HepG2 (cell line): Measurements from ENCODE around the gene XK. TPM values are rescaled to one million over a fixed set of nuclear protein-coding genes. Genes with fewer than 3 reads are reported as not detected.

Experiments
- ATAC-seq: fragments of 200-7000 bp; cut with Tn5 transposase; 3 replicates; pipeline ENCODE4 v1.9.1; 2020; ENCODE audit warnings: mild to moderate bottlenecking, moderate library complexity
- BruUV-seq: library from RNA; stranded (reverse); fragments of 400-500 nt; replicated peaks from 2 replicates; lab custom pipeline; 2021; lab: Mats Ljungman, UMichigan
- CTCF ChIA-PET: fragments of 300-600 bp; formaldehyde crosslinking; extraction: SDS; loops from one replicate; lab custom pipeline; 2021; ENCODE audit warnings: low total read pairs, inconsistent platforms, low intra/inter-chr PET ratio; lab: Yijun Ruan, JAX
- POLR2A ChIA-PET: fragments of 350-600 bp; sonication (Branson Sonifier 250); formaldehyde crosslinking; loops from one replicate; lab custom pipeline; 2020; ENCODE audit warnings: antibody characterized with exemption, inconsistent platforms; lab: Yijun Ruan, JAX
- DNase-seq: peaks from one replicate; pipeline ENCODE4 v3.0.0-alpha.2; 2015; ENCODE audit warnings: low spot score
- FAIRE-seq: peaks from 3 replicates; lab custom pipeline; 2011; peaks lifted over from hg19 to GRCh38; lab: Jason Lieb, UNC
- H2AFZ ChIP-seq: one replicate; pipeline ENCODE4 v1.6.1; 2011; ENCODE audit warnings: low read length, inconsistent platforms
- H3K27ac ChIP-seq: fragments of 300-600 bp; 3 replicates; pipeline ENCODE4 v1.8.0; 2011; ENCODE audit warnings: mixed run types, mild to moderate bottlenecking, mixed read lengths, low read length, inconsistent platforms; ENCODE audit not compliant: insufficient read depth; ENCODE audit errors: extremely low read length
- H3K27me3 ChIP-seq, 2 experiments: fragments of 200-600 bp in 1 of 2; 2 replicates in 1 of 2; 3 replicates in 1 of 2; pipeline versions ENCODE4 v1.6.0 to v1.8.0; 2011; ENCODE audit warnings: low read length in 2 of 2, mild to moderate bottlenecking in 2 of 2, moderate library complexity in 2 of 2, inconsistent platforms in 1 of 2; ENCODE audit not compliant: insufficient read depth in 2 of 2, control insufficient read depth in 1 of 2
- H3K36me3 ChIP-seq, 2 experiments: fragments of 200-600 bp in 1 of 2; replicated peaks in 1 of 2; 2 replicates in 1 of 2; 3 replicates in 1 of 2; pipeline versions ENCODE4 v1.5.1 to v1.8.0; 2011; ENCODE audit warnings: low read length in 2 of 2, inconsistent platforms in 1 of 2; ENCODE audit not compliant: insufficient read depth in 2 of 2, control insufficient read depth in 1 of 2
- H3K4me1 ChIP-seq: 2 replicates; pipeline ENCODE4 v1.5.1; 2012; ENCODE audit warnings: low read length, inconsistent platforms; ENCODE audit not compliant: insufficient read depth
- H3K4me2 ChIP-seq: 2 replicates; pipeline ENCODE4 v1.6.0; 2011; ENCODE audit warnings: low read depth, low read length, inconsistent platforms
- H3K4me3 ChIP-seq, 3 experiments: fragments of 200-600 bp in 1 of 3; sonication (generic), shearing (Covaris generic) in 1 of 3; replicated peaks in 1 of 3; 2 replicates each; pipeline ENCODE4 v1.5.1; 2011 to 2016; ENCODE audit warnings: low read length in 3 of 3, inconsistent platforms in 2 of 3, low read depth in 2 of 3, mild to moderate bottlenecking in 2 of 3, control low read depth in 1 of 3, mixed read lengths in 1 of 3; ENCODE audit not compliant: insufficient read depth in 1 of 3
- H3K79me2 ChIP-seq: one replicate; pipeline ENCODE4 v1.6.1; 2011; ENCODE audit warnings: low read length, inconsistent platforms; ENCODE audit not compliant: insufficient read depth
- H3K9ac ChIP-seq: 2 replicates; pipeline ENCODE4 v1.6.0; 2011; ENCODE audit warnings: mild to moderate bottlenecking, low read depth, low read length, inconsistent platforms; ENCODE audit not compliant: insufficient read depth
- H3K9me3 ChIP-seq: 2 replicates; pipeline ENCODE4 v1.5.1; 2012; ENCODE audit warnings: mild to moderate bottlenecking, low read length
- H4K20me1 ChIP-seq: 2 replicates; pipeline ENCODE4 v1.6.0; 2011; ENCODE audit warnings: inconsistent platforms, mild to moderate bottlenecking, low read length, moderate library complexity; ENCODE audit not compliant: insufficient read depth
- ATF1 ChIP-seq: IDR thresholded peaks from 2 replicates; pipeline ENCODE4 v1.6.1; 2016; ENCODE audit warnings: mild to moderate bottlenecking, control low read depth
- FOXA1 ChIP-seq, 2 experiments: fragments of 450-650 bp in 1 of 2; sonication (generic) in 1 of 2; formaldehyde crosslinking in 1 of 2; IDR thresholded peaks; 2 replicates each; pipeline versions ENCODE4 v1.4.0 to v1.6.1; 2016 to 2020; ENCODE audit warnings: missing genetic modification reagents in 1 of 2
- MEIS2 ChIP-seq: sonication (generic); formaldehyde crosslinking; IDR thresholded peaks from 2 replicates; pipeline ENCODE4 v1.9.0; 2021; ENCODE audit warnings: mild to moderate bottlenecking, missing genetic modification reagents
- RFX3 ChIP-seq: IDR thresholded peaks from 2 replicates; pipeline ENCODE4 v1.6.1; 2016; ENCODE audit warnings: missing biosample characterization, missing genetic modification reagents
- SNAPC2 ChIP-seq: sonication (generic); formaldehyde crosslinking; IDR thresholded peaks from 2 replicates; pipeline ENCODE4 v1.8.1; 2022; ENCODE audit warnings: mild to moderate bottlenecking, missing genetic modification reagents
- ZMYM2 ChIP-seq: sonication (generic); formaldehyde crosslinking; IDR thresholded peaks from 2 replicates; pipeline ENCODE4 v1.8.0; 2022; ENCODE audit warnings: mild to moderate bottlenecking, missing genetic modification reagents
- ZNF672 ChIP-seq: sonication (generic); formaldehyde crosslinking; IDR thresholded peaks from 2 replicates; pipeline ENCODE4 v1.8.1; 2022; ENCODE audit warnings: missing genetic modification reagents
- ZNF772 ChIP-seq: sonication (generic); formaldehyde crosslinking; IDR thresholded peaks from 2 replicates; pipeline ENCODE4 v1.5.0; 2020; ENCODE audit warnings: mild to moderate bottlenecking, missing genetic modification reagents
- WGBS: methylation state at CpG from one replicate; pipeline ENCODE4 v1.1.6; 2017; ENCODE audit warnings: low lambda C conversion rate; 5-methylcytosine and 5-hydroxymethylcytosine counted together
- in situ Hi-C: cut with HindIII; loops from 2 replicates; pipeline ENCODE4 v1.10.0; 2017; ENCODE audit warnings: low pct_unique_long_range_greater_than_20kb; ENCODE audit not compliant: extremely low pct_ligation_motif_present
- intact Hi-C: fragments of 100-400 bp; cut with micrococcal nuclease; formaldehyde crosslinking; loops from one replicate; pipeline ENCODE4 v1.10.0; 2022; ENCODE audit not compliant: unreplicated experiment
- polyA plus RNA-seq, 8 experiments: library from polyadenylated mRNA; depleted of rRNA in 3 of 8; stranded (reverse) in 7 of 8; unstranded in 1 of 8; fragments of >200 nt; fragmentation: Illumina TruSeq in 4 of 8; extraction: Trizol in 4 of 8; gene quantifications; 2 replicates each; pipeline versions ENCODE4 v1.2.1 to v1.2.3, GENCODE V29; 2011 to 2016; ENCODE audit warnings: low read depth in 4 of 8, missing spikeins in 1 of 8, mixed read lengths in 1 of 8; ENCODE audit not compliant: insufficient read depth in 1 of 8
- total RNA-seq, 5 experiments: library from RNA; depleted of rRNA; stranded (reverse); fragments of >200 nt; fragmentation: Illumina TruSeq; extraction: Trizol; gene quantifications; 2 replicates each; pipeline ENCODE4 v1.2.3, GENCODE V29; 2016; ENCODE audit warnings: low read depth in 1 of 5
- TF ChIP-seq, protein P1 (sequence below): sonication (generic); formaldehyde crosslinking; IDR thresholded peaks from 2 replicates; pipeline ENCODE4 v1.4.0; 2020; ENCODE audit warnings: mild to moderate bottlenecking, missing genetic modification reagents
- TF ChIP-seq, protein P2 (sequence below): sonication (generic); formaldehyde crosslinking; IDR thresholded peaks from 2 replicates; pipeline ENCODE4 v1.4.0; 2020; ENCODE audit warnings: mild to moderate bottlenecking, missing genetic modification reagents
- TF ChIP-seq, protein P3 (sequence below): sonication (generic); formaldehyde crosslinking; IDR thresholded peaks from 2 replicates; pipeline ENCODE4 v1.8.0; 2023; ENCODE audit warnings: mild to moderate bottlenecking, missing genetic modification reagents

The XK gene
- total and polyA plus RNA-seq, 2 of the 13 experiments (the other 11 are each of a cell fraction or from before 2014, with no cell fraction given) = not detected

DNA sequence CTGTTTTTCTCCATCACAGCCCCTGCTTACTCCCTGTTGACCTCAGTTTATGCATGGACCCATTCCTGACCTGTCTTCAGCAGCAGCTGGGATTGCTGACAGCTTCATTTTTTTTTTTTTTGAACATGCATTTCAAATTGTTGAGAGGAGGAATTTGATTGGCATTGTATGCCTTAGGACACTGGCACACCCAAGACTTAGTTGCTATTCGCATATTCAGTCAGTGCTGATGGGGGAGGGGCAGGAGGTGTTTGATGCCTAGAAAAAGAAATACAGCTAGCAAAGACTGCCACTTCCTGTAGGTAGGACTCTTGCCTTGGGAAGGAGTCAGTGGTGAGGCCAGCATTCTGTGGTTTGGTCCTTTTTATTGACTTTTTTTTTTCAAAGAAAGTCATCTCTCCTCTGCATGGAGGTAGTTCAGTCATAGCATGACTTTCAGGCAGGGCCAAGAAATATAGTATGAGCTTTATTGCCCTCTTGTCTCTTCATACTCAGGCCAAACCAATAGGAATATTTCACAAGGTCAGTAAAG, 33.6 kb upstream of the XK start:
- no peak for ATAC-seq
- Histone ChIP-seq H3K79me2 (no peaks in the 10 kb centered on the region), H3K27me3 (no peaks in the 10 kb centered on the region), H3K27ac (no peak overlapping the region), H3K9ac (no peak overlapping the region), H3K4me3 (no peak overlapping the region), H3K4me2 (no peak overlapping the region), H4K20me1 (no peaks in the 10 kb centered on the region), H3K4me1 (no peaks in the 10 kb centered on the region)
- WGBS = 70% methylated on average over 1 of the region's 1 CpG
- intact Hi-C loops = no loop called here
- ChIA-PET CTCF (no interaction called here), POLR2A (no interaction called here)
- no peak for DNase-seq
- TF ChIP-seq, protein P1, sequence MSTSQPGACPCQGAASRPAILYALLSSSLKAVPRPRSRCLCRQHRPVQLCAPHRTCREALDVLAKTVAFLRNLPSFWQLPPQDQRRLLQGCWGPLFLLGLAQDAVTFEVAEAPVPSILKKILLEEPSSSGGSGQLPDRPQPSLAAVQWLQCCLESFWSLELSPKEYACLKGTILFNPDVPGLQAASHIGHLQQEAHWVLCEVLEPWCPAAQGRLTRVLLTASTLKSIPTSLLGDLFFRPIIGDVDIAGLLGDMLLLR (CRISPR knock-in tag) = no peak
- TF ChIP-seq ZNF672 (no peak), FOXA1 (IDR thresholded peaks at IDR 0.05) (no peak), FOXA1 (CRISPR knock-in tag; IDR thresholded peaks at IDR 0.05) (no peak), ZMYM2 (no peak), SNAPC2 (no peak), RFX3 (no peak)
- TF ChIP-seq, all 625 proteins: peak for 0
- BruUV-seq = no TSS peak
- H2AFZ ChIP-seq = no peak overlapping the region
- H3K9me3 ChIP-seq = no peaks in the 10 kb centered on the region
- in situ Hi-C loops = no loop called here
- FAIRE-seq = no peak
- H3K36me3 ChIP-seq = no peaks in the 10 kb centered on the region

DNA sequence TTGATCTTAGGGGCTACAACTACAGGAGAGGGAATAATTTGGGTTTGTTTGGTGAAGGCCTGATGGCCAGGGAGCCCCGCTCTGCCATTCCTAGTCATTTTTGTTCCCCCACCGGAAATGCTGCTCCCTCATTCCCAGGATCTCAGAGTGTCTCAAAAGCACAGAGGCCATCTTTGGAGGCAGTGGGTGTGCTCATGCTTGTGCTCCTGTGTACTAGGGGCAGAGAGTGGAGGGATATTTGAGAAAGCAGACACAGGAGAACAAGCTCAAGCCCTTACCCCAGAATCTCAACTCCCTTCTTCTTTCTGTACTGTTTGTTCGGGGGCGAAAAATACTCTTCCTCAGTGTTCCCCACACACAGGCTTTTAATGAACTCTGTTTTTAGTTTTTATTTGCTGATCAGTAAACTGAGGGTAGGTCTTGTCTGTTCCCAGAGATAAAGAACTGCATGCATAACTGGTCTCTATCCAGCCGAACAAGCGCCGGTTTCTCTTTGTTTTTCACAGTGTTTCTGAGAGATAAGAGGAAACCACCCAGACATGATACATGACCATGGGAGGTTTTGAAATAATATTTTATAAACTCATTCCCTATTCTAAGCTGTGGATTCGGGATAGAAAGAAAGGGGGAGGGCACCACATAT, 32.9 kb upstream of the XK start:
- TF ChIP-seq MEIS2 (no peak), ZNF772 (no peak), ATF1 (CRISPR knock-in tag) (no peak)
- TF ChIP-seq, protein P2, sequence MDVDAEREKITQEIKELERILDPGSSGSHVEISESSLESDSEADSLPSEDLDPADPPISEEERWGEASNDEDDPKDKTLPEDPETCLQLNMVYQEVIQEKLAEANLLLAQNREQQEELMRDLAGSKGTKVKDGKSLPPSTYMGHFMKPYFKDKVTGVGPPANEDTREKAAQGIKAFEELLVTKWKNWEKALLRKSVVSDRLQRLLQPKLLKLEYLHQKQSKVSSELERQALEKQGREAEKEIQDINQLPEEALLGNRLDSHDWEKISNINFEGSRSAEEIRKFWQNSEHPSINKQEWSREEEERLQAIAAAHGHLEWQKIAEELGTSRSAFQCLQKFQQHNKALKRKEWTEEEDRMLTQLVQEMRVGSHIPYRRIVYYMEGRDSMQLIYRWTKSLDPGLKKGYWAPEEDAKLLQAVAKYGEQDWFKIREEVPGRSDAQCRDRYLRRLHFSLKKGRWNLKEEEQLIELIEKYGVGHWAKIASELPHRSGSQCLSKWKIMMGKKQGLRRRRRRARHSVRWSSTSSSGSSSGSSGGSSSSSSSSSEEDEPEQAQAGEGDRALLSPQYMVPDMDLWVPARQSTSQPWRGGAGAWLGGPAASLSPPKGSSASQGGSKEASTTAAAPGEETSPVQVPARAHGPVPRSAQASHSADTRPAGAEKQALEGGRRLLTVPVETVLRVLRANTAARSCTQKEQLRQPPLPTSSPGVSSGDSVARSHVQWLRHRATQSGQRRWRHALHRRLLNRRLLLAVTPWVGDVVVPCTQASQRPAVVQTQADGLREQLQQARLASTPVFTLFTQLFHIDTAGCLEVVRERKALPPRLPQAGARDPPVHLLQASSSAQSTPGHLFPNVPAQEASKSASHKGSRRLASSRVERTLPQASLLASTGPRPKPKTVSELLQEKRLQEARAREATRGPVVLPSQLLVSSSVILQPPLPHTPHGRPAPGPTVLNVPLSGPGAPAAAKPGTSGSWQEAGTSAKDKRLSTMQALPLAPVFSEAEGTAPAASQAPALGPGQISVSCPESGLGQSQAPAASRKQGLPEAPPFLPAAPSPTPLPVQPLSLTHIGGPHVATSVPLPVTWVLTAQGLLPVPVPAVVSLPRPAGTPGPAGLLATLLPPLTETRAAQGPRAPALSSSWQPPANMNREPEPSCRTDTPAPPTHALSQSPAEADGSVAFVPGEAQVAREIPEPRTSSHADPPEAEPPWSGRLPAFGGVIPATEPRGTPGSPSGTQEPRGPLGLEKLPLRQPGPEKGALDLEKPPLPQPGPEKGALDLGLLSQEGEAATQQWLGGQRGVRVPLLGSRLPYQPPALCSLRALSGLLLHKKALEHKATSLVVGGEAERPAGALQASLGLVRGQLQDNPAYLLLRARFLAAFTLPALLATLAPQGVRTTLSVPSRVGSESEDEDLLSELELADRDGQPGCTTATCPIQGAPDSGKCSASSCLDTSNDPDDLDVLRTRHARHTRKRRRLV (CRISPR knock-in tag) = no peak
- TF ChIP-seq, protein P3, sequence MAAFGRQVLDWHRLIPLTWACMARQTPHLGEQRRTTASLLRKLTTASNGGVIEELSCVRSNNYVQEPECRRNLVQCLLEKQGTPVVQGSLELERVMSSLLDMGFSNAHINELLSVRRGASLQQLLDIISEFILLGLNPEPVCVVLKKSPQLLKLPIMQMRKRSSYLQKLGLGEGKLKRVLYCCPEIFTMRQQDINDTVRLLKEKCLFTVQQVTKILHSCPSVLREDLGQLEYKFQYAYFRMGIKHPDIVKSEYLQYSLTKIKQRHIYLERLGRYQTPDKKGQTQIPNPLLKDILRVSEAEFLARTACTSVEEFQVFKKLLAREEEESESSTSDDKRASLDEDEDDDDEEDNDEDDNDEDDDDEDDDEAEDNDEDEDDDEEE (CRISPR knock-in tag) = no peak
- Histone ChIP-seq H2AFZ (no peak overlapping the region), H3K9ac (no peak overlapping the region), H3K36me3 (no peaks in the 10 kb centered on the region), H3K4me2 (no peak overlapping the region), H3K27me3 (no peaks in the 10 kb centered on the region), H3K4me1 (no peaks in the 10 kb centered on the region), H3K27ac (no peak overlapping the region), H3K9me3 (no peaks in the 10 kb centered on the region), H4K20me1 (no peaks in the 10 kb centered on the region), H3K79me2 (no peaks in the 10 kb centered on the region), H3K4me3 (no peak overlapping the region)
- FAIRE-seq (no peak), ATAC-seq (no peak), DNase-seq (no peak)
- POLR2A ChIA-PET = no interaction called here
- intact Hi-C loops = no loop called here
- no TSS peak for BruUV-seq
- in situ Hi-C loops = no loop called here
- CTCF ChIA-PET = no interaction called here
- WGBS = 13% methylated on average over 8 of the region's 8 CpGs
